ENCODE measurements around the gene ZNF622.
"Not testable (repeated sequence)": the region's sequence is repeated elsewhere in the genome, so short reads cannot be mapped to it uniquely, and the experiment has no call there.

The ZNF622 gene

DNA sequence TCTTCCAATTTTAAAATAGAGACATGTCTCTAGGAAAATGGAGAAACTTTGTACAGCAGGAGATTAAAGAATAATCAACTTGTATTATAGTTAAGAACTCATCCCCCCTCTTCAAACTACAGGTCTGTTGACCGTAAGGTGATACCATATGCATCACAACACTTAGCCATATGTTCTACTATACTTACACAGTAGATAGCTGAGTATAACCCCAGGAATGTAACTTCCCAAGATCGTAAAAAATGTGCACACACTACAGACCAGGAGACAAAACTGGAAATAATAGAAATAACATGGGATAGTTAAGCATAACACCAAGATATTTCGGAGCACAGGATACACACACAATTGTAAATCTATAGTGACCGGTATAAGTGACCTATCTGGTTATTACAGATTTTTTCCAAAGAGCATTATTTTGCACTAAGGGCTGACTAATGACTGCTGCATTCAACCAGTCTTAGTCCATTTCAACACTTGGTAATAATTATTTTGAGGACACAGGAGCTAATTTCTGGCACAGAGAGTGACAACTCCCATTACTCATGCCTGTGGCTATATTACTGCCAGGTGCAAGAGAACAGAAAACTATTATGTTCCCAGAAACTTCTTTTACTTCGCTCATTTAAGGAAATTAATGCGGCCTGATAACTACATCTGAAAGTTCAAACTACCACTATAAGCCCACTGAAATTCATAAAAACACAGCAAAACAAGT is 15.4 kb upstream of the ZNF622 start:
- no peak for DNase-seq (ENCODE audit: low read depth)

DNA sequence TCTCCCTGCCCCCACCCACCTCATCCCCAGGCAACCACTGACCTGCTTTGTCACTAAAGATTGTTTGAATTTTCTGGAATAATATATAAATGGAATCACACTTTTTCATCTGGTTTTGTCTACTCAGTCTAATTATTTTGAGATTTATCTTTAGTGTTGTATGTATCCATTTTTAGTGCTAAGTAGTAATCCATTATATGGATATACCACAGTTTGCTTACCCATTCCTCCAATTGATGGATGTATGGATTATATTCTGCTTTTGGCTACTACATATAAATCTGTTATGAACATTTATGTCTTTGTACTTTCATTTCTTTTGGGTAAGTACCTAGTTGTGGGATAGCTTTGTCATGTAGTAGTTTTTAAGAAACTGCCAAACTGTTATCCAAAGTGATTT is 14.5 kb upstream of the ZNF622 start:
- DNase-seq (ENCODE audit: low read depth) = no peak

DNA sequence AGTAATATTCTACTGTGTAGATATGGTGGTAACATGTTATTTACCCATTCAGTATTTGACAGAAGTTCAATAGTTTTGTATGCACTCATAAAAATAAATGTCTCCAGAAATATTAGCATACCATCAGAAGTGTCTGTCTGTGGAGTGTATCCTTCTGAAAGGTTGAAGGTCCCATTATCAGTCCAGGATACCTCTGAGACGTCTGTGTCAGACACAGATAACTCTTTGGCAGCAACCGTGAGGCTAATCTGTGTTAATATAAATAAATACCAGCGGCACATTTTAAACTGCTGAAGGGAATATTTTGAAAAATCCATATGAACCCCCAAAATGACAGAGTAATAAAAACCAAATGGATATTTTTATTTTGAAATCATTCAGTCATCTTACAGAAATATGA is 11.9 kb upstream of the ZNF622 start:
- no peak for DNase-seq (ENCODE audit: low read depth)

DNA sequence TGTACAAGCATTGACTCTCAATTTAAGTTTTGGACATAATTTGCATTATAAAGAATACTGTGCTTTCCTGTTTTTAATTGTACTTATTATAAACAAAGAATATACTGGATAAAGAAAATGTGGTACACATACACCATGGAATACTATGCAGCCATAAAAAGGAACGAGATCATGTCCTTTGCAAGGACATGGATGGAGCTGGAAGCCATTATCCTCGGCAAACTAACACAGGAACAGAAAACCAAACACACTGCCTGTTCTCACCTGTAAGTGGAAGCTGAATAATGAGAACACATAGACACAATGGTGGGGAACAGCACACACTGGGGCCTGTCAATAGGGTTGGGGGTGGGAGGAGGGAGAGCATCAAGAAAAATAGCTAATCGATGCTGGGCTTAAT is 10.8 kb upstream of the ZNF622 start:
- not testable (repeated sequence) for DNase-seq (ENCODE audit: low read depth)

DNA sequence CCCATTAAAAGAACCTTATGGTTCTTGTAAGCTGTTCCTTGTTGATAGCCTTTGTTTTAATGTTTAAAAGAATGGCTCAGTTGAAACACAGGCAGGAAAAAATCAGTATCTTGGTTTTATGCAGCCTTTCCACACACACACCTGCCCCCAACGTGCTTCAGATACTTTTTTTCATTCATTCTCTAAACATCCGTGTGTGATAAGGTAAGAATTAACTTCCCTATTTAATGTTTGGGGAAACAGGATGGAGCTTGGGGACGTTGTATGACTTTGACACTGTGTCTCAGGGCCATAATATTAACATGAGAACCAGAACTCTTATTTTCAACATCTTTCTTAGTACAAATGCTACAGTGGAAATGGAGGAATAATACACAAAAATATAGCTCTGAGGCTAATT is 5.8 kb upstream of the ZNF622 start:
- DNase-seq (ENCODE audit: low read depth) = no peak

DNA sequence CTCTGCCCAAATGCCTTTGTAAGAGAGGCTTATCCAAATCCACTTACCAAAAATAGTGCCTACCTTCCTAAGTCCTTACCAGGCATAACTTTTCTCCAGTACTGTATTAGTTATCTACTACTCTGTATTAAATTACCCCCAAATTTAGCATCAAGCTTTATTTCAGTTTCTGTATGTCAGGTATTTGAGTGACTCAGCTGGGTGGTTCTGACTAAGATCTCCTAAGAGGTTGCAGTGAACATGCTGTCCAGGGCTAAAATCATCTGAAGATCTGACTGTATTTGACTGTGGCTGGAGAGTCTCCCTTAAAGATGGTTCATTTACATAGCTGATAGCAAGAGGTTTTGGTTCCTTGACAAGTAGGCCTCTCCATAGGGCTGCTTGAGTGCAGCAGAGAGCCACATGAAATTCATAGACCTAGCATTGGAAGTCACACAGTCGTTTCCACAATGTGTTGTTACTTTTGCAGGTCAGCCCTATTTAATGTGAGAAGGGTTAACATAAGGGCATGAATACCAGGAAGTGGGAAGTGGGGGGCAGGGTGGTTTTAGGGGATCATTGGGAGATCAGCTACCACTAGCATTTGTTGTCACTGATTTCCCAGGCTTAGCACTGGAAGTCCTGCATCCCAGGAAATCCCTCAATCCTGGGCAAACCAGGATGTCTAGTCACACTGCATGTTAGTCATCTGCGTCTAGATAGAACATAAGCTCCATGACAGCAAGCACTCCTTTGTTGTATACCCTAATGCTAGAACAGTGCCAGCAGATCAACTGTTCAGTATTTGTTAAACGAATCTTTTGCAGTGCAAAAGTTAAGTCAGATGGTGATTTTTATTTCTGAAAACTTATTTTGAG is 2.0 kb upstream of the ZNF622 start:
- no peak for DNase-seq (ENCODE audit: low read depth)

DNA sequence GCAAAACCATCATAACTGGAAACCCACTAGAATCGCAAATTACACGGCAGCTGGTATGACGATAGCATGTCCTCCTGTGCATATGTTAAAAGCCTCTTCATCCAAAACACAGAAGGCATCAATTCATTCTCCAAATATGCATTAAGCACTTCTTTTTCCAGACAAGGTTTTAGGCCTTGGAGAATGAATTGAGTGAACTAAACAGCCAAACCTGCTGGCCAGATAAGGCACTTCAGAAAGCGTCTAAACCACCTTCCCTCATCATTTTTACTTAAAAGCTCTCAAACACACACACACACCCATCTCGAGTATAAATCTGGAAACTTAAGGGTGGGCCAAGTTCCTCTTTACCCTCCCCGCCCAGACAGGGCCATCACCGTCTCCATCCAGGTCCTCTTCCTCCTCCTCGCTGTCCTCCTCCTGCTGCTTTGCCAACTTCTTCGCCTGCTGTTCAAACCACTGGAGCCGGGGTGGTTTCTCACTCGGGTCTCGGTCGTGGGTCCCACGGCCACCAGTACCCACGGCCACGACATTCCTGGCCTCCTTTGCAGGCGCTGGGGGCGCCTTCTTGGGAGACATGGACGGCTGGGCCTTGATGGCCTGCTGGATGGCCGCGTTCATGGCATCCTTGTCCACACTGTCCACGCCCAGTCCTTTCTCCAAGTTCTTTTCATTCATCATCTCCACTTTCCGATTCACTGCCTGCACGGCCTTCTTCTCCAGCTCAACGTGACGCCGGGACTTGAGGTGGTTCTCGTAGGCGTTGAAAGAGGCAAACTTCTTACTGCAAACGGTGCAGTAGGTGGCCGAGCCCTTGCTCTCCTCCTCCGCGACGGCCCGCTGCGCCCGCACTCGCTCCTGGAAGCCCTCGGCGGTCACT is 696 bp downstream of the ZNF622 start:
- DNase-seq (ENCODE audit: low read depth) = no peak

DNA sequence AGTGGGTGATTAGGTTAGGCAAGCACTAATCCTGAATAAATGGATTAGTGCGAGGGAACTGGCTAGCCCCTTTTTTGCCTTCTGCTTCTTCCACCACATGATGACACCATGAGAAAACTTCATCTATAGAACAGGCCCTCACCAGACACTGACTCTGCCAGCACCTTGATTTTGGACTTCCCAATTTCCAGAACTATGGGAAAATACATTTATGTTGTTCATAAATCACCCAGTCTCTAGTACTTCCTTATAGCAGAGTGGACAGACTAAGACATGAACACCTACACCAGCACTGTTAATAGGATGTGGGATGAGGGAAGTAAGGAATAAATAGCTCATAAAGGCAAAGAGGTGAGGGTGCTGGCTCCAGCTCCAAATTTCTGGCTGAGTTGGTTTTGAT is 1.4 kb downstream of the ZNF622 start:
- no peak for DNase-seq (ENCODE audit: low read depth)

DNA sequence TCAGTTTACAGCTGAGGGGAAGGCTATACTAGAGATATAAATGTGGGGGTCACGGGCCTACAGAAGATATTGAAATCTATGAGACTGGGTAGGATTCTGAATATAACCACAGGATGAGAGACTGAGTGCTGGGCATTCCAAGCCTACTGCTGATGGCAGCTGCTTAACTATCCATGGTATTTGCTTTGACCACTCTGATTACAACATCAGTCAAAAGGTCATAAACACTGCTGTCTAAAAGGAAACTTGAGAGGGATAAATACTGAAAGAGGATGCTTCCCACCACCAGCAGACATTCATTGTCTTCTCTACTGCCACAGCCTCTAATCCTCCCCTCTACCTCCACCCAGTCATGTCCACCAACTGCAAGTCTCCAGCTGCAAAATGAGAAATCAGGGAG is 3.8 kb downstream of the ZNF622 start:
- no peak for DNase-seq (ENCODE audit: low read depth)

DNA sequence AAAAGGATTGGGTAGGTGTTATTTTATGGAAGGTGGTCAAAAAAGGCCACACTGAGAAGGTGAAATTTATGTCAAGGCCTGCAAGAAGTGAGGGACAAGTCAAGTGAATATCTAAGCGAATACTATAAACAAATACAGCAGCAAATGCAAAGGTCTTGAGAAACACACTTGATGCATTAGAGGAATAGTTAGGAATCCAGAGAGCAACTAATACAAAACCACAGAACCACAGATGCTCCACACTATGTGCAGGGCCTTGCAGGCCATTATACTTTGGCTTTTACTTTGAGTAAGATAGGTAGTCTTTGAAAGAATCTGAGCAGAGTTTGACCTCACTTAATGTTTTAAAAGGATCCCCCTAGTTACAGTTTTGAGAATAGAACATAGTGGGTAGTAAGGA is 4.6 kb downstream of the ZNF622 start:
- DNase-seq (ENCODE audit: low read depth) = no peak

DNA sequence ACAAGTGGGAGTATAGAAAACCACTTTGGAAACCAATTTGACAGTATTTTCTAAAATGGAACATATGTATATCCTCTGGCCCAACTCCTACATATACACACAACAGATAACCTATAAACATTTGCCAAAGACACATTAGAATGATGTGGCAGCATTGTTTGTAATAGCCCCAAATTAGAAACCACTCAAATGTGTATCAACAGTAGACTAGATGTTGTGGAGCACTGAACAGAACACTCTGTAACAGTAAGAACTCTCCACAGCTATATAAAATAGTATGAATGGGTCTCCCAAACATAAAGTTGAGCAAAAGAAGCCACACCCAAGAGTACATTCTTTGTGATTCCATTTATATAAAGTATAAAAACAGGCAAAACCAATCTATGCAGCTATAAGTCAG is 6.1 kb downstream of the ZNF622 start:
- no peak for DNase-seq (ENCODE audit: low read depth)

DNA sequence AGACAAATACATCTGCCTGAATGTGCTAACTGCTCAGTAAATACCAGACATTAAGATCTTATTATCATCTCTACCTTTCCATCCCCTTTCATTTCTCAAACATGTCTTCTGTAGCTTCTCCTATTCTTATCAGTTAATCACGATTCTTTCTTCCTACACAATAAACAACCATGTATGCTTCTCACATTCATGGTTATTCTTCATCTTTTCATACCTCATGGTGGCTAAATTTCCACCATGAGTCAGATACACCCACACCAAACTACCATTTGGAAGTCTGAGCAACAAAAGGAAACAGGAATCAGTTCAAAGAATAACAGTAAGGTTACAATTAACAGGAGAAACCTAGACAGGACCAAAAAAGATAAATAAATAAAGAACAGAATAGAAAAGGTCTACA is 7.7 kb downstream of the ZNF622 start:
- no peak for DNase-seq (ENCODE audit: low read depth)

DNA sequence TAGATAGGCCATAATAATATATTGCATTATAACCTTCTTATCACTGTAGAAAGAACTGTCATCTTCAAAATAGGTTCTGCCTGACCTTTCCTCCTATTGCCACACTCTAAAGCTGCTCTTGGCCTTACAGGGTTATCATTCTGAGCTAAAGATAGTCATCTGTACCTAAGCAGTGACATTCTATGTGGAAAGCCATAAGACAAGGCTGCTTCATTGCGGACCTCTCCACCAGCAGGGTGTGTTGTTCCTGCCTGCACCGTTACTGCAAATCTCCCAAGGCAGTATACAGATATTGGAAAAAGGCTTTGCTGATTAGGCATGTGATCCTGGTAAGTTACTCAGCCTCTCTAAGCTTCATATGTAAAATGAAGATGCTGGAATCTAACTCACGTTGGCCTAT is 8.1 kb downstream of the ZNF622 start:
- DNase-seq (ENCODE audit: low read depth) = no peak

DNA sequence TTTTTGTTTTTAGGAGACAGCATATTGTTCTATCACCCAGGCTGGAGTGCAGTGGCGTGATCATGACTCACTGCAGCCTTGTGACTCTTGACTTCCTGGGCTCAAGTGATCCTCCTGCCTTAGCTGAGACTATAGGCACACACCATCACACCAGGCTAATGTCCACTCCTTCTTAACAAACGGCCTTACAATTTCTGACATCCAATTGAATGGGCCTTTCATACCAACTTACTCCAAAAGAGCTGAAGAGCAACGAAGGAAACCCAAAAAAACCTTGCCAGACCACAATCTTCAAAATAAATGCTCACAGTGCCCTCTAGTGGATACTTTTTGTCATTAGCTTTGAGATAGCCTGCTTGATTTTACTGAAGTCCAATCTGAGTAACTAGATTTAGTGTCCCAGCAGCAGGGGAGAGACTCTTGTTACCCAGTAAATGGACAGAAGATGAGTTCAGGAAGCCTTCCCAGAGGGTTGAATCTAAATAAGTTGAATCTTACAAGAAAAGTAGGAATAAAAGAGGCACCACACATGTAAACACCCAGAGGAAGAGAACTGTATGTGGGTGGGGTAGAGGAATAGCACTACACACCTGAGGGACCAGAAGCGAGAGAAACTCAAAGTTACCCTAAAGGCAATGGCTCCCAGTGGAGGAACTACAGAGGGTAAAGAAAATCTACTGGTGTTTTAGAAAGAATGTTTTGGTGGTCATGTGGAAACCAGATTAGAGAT is 9.3 kb downstream of the ZNF622 start:
- DNase-seq (ENCODE audit: low read depth) = no peak

DNA sequence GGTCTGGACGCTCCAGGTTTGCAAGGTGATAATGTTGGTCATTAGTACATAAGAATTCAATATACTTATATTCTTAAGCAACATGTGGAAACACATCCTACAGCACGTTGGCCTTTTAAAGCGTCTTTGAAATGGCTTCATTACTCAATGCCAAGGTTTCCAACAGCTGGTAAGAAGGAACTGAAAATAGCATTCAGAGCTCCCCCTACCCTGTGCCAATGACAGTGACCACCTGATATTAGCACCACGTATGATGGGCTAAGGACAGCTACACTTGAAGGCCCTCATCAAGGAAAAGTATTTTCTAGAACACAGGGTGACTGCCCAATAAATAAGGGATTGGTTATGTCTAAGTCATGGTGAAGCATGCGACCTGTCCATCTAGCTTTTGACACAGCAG is 9.9 kb downstream of the ZNF622 start:
- no peak for DNase-seq (ENCODE audit: low read depth)

DNA sequence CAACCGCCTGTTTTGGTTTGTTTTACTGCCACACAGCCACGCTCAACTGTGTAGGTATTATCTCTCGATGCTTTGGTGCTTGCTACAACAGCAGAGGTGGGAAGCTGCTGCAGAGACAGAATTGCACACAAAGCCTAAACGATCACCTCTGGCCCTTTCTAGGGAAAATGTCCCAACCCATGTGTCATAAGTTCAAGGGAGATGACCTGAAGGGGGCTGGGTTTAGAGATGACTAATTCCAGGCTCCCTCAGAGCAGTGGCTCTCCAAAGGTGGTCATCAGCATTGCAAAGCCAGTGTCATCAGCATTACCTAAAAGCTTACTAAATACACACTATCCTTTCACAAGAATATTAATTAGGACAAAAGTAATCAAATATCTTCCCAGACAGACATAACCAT is 10.9 kb downstream of the ZNF622 start:
- DNase-seq (ENCODE audit: low read depth) = no peak

DNA sequence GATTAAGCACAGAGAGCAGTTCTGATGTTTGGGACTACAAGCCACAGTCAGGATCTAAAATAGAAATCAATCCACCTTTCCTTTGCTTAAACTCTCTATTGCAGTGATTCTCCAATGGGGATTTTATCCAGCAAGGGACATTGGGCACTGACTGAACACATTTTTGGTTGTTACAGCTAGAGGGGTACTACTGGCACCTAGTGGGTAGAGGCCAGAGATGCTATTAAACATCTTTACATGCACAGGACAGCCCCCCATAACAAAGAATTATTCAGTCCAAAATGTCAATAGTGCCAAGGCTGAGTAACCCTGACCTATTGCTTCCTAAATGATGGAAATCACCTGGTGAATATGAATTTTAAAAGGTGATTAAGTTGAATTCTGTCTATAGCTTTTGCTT is 12.0 kb downstream of the ZNF622 start:
- no peak for DNase-seq (ENCODE audit: low read depth)

DNA sequence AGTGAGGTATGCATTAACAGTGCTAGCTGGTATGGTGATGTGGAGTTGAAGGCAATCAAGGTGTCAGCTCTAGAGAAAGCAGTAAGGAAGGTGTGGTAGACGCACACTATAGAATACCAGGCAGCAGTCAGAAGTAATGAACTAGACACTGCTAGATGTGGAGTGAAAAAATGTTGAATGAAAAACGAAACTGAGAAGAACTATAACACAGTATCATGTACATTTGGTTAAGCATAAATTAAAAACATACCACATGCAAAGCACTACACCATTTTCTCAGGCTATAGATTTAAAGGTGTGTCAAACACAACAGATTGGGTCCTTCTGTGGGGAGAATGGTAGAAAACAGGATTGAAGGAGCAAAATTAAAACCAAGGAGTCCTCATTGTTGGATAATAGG is 15.4 kb downstream of the ZNF622 start:
- no peak for DNase-seq (ENCODE audit: low read depth)

DNA sequence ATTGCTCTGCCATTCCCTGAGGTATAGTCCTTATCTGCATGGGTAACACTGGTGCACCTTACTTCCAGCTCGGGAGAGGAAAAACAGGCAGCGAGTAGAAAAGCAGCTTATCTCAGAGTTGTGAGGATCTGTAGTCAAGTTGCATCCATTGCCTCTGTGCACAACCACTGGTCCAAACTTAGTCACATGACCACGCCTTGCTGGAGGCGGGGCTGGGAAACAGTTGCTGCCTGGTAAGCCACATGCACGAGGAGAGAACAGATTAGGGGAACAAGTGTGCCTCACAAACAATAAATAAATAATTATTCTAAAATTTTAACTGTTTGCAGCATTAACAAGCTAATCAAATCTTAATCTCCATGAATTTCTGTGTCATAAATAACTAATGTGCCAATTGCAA is 18.6 kb downstream of the ZNF622 start:
- no peak for DNase-seq (ENCODE audit: low read depth)

DNA sequence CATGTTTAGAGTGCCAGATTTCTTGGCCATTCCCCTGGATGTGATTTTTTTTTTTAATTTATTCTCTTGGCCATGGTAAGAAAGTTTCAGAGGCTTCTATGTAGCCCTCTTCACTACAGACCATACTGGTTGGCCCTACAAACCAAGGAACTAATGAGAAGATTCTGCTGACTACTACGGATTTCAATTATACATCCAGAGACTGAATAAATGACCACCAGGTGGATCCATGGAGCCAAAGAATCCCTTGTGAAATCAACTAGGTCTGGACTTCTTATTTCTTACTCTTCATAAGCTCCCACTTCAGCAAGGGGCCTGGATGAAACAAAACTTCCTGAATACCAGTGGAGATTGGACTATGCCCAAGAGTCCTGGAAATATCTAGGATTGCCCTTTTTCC is 27.6 kb downstream of the ZNF622 start:
- no peak for DNase-seq (ENCODE audit: low read depth)

DNA sequence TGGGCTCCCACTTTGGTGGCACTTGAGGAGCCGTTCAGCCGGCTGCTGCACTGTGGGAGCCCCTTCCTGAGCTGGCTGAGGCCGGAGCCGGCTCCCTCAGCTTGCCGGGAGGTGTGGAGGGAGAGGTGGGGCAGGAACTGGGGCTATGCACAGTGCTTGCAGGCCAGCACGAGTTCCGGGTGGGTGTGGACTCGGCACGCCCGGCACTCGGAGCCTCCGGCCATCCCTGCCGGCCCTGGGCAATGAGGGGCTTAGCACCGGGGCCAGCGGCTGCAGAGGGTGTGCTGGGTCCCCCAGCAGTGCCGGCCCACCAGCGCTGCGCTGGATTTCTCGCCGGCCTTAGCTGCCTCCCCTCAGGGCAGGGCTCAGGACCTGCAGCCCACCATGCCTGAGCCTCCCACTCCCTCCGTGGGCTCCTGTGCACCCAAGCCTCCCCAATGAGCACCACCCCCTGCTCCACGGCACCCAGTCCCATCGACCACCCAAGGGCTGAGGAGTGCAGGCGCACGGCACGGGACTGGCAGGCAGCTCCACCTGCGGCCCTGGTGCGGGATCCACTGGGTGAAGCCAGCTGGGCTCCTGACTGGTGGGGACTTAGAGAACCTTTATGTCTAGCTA is 29.4 kb downstream of the ZNF622 start:
- not testable (repeated sequence) for DNase-seq (ENCODE audit: low read depth)

DNA sequence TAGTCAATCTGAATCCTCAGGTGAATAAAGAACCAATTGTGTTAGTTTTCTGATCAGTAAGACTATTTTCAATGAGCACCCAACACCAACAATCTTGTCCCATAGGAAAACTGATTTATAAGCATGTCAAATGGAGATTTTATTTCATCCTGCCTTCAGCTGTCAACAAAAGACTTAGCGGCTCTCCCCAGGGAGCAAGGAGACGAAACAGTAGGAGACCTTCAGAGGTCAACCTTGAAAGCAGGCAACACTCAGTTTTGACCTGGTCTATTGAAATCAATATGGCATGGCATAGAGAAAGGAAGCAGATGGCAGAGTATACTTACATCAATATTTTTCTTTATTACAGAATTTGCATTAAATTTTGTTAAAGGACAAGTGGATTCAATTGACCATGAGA is 34.1 kb downstream of the ZNF622 start:
- DNase-seq (ENCODE audit: low read depth) = no peak

All from stimulated activated CD8-positive, alpha-beta memory T cell treated with anti-CD3 and anti-CD28 coated beads, Interleukin-12 subunit alpha, Interleukin-12 subunit beta, amount 100 ng/mL, for 1 hour (primary cell).